ENCODE measurements around the gene WIF1.

The WIF1 gene

DNA sequence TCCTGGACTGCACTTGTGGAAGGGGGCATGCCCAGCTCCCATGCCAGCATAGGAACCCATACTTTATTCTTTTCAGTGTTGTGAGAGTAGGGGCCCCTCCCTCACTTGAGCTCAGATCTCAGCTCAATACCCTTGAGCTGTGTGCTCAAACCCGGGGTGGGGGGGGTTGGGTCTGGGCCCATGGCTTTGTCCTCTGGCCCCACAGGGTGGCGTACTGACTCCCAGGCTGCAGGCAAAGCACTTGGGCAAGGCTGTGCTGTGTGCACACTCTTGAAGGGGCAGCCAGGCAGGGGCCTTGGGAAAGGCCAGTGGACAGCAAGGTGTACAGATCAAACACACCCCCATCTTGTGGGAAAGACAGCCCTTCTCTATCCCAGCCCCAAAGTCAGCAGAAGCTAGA lies 81.8 kb downstream of the WIF1 start:
- no peaks in the 10 kb centered on the region for H3K36me3 Mint-ChIP-seq (ENCODE audit: low read depth)
- H3K9me3 Mint-ChIP-seq = no peaks in the 10 kb centered on the region
- H3K27ac Mint-ChIP-seq = no peak overlapping the region
- H3K27me3 Mint-ChIP-seq (ENCODE audit: low read depth) = no peaks in the 10 kb centered on the region
- H3K4me3 Mint-ChIP-seq = no peak overlapping the region
- DNase-seq (ENCODE audit: low spot score) = no peak
- H3K4me1 Mint-ChIP-seq (ENCODE audit: low read depth) = no peaks in the 10 kb centered on the region

DNA sequence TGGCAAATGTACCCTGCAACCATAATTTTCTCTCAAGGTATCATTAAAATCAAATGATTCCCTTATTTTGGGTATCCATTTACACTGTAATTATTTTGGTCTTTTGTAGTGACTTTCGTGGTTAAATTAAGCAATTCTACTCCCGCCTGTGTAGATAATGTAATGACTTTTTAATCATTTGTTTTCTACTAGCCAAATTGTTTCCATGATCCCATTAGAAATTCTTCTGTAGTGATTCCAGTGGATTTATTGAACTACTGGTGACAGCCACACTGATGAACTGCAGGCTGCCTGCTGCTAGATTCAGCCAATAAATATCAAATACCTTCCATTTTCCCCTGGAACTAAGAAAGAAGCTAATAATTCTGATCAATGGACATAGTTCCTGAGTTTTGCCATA lies 96.0 kb downstream of the WIF1 start:
- H3K27ac Mint-ChIP-seq = no peak overlapping the region
- H3K27me3 Mint-ChIP-seq (ENCODE audit: low read depth) = no peaks in the 10 kb centered on the region
- no peaks in the 10 kb centered on the region for H3K36me3 Mint-ChIP-seq (ENCODE audit: low read depth)
- no peaks in the 10 kb centered on the region for H3K4me1 Mint-ChIP-seq (ENCODE audit: low read depth)
- no peak overlapping the region for H3K4me3 Mint-ChIP-seq
- no peak for DNase-seq (ENCODE audit: low spot score)
- no peaks in the 10 kb centered on the region for H3K9me3 Mint-ChIP-seq

DNA sequence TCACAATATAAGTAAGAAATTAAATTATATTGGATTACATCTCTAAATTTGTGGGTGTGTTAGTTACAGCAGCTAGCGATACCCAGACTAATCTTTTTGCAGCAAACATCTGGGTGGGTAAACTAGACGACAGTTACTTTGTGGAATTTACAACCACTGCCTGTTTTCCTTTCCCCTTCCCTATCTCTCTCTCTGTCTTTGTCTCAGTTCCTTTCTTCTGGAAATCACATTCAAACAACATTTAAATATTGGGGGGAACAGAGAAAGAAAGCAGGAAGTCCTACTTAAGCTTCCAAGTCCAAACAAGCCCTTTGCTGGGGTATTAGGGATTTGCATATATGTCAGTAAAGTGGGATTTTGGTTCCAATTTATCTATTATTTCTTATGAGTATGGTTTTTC lies 97.6 kb downstream of the WIF1 start:
- Mint-ChIP-seq H3K27me3 (ENCODE audit: low read depth) (no peaks in the 10 kb centered on the region), H3K9me3 (no peaks in the 10 kb centered on the region), H3K4me3 (no peak overlapping the region), H3K36me3 (ENCODE audit: low read depth) (no peaks in the 10 kb centered on the region), H3K4me1 (ENCODE audit: low read depth) (no peaks in the 10 kb centered on the region), H3K27ac (no peak overlapping the region)
- DNase-seq (ENCODE audit: low spot score) = no peak

DNA sequence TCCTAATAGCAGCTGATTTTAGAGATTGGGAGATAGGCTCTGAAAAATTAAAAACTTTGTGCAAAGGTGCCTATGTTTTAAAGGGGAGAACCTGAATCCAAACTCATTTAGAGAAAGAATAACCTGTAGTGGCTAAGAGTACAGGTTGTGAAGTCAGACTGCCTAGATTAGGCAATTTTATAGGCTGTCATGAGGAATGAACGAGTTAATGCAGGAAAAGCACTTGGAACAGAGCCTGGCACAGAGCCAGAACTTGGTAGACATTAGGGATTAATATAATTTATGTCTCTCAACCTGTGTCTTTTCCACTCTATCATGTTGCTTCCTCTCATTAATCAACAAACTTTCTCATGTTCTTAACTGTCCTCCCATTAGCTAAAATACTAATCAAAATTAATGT lies 98.1 kb downstream of the WIF1 start:
- no peaks in the 10 kb centered on the region for H3K27me3 Mint-ChIP-seq (ENCODE audit: low read depth)
- no peak overlapping the region for H3K4me3 Mint-ChIP-seq
- no peak for DNase-seq (ENCODE audit: low spot score)
- H3K9me3 Mint-ChIP-seq = no peaks in the 10 kb centered on the region
- H3K4me1 Mint-ChIP-seq (ENCODE audit: low read depth) = no peaks in the 10 kb centered on the region
- no peaks in the 10 kb centered on the region for H3K36me3 Mint-ChIP-seq (ENCODE audit: low read depth)
- H3K27ac Mint-ChIP-seq = no peak overlapping the region

DNA sequence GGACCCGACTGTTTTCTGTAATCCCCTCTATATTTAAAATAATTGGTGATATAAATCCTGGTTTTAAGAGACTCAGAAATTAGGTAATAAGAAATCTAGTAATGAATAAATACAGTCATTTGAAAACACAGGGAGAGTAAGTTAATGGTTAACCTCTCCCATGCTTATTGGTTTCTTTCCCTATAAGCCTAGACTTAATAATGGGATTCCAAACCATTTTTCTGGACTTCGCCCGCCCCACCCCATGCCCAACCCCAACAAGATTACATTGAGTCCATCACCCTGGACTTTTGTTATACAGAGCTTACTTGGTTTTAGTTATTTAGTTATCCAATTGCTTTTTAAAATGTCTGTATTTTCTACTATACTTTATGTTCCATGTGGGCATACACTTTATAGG lies 98.7 kb downstream of the WIF1 start:
- Mint-ChIP-seq H3K27me3 (ENCODE audit: low read depth) (no peaks in the 10 kb centered on the region), H3K36me3 (ENCODE audit: low read depth) (no peaks in the 10 kb centered on the region), H3K9me3 (no peaks in the 10 kb centered on the region), H3K4me1 (ENCODE audit: low read depth) (no peaks in the 10 kb centered on the region), H3K4me3 (no peak overlapping the region), H3K27ac (no peak overlapping the region)
- DNase-seq (ENCODE audit: low spot score) = no peak

DNA sequence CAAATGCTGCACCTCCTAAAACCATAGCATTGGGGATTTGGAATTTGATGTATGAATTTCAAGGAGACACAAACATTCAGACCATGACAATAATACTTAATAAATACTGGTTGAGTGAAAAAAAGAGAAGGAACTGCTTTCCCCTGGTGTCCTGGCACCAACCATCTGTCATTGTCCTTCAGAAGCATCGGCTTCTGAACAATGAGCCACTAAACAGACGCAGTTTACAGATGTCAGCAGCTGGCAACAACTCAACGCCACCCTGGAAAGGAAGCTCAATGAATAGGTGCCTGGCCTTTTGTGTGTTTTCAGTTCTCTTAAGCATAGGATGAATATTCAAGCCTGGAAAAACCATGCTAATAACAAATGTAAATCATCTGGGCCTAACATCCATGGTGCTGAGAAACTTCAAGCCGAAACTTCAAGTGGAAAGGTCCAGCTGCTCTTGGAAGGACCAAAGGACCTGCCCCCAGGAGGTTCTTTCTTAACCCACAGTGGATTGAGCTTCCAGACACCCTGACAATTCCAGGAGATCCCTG lies 101.3 kb downstream of the WIF1 start:
- no peak for DNase-seq (ENCODE audit: low spot score)
- Mint-ChIP-seq H3K27me3 (ENCODE audit: low read depth) (no peaks in the 10 kb centered on the region), H3K9me3 (no peaks in the 10 kb centered on the region), H3K4me3 (no peak overlapping the region), H3K4me1 (ENCODE audit: low read depth) (no peaks in the 10 kb centered on the region), H3K36me3 (ENCODE audit: low read depth) (no peaks in the 10 kb centered on the region), H3K27ac (no peak overlapping the region)

DNA sequence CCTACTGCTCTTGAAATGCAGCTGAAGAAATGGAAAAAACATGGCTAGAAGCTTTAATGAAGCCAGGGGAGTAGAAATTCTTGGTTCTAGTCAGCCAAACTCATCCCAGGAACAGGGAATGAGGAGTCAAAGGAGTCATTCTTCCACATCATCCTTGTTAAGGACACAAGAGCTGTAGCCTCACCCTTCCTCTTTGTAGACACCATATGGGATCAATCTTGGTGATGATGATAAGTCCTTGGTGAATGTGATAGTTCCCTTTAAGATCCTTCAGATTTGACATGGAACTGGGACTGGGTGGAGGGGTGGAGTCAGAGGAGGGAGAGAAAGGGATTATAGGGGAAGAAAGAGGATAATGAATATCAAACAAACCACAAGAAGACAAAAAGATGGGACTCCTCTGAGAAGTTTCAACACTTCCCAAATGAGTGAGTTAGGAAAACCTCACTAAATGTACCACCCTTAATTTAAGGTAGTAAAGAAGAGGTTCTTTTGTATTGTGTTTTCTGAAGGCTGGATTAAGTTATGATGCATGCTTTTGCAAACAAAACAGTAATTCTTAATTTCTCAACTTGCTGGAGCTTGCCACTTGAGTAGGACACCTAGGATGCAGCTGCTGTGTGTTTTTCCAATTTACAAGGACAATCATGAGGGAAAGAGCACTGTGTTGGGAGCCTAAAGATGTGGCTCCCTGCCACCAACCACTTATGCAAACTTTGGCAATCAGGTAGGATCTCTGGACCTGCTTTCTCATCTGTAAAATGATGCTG lies 104.0 kb downstream of the WIF1 start:
- Mint-ChIP-seq H3K27me3 (ENCODE audit: low read depth) (no peaks in the 10 kb centered on the region), H3K9me3 (no peaks in the 10 kb centered on the region), H3K27ac (no peak overlapping the region), H3K36me3 (ENCODE audit: low read depth) (no peaks in the 10 kb centered on the region), H3K4me1 (ENCODE audit: low read depth) (no peaks in the 10 kb centered on the region), H3K4me3 (no peak overlapping the region)
- DNase-seq (ENCODE audit: low spot score) = no peak

DNA sequence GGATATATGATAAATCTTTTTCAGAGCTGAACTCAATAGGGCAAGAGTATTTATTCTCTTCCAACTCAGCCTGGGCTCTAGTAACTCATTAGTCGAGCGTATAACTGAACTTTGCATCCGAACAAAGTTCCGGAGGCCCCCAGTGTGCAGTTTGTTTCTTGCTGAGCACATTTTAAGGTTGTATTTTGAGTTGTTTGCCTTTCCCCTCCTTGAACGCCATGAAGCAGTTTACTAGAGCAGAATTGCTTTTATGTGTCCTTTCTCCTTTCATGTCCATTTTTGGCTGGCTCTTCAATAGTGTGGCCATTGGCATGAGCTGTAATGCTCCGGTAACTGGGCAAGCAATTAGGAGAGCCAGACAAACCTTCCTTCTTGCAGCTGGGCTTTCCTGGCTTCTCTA lies 105.3 kb downstream of the WIF1 start:
- Mint-ChIP-seq H3K4me3 (no peak overlapping the region), H3K27me3 (ENCODE audit: low read depth) (no peaks in the 10 kb centered on the region), H3K36me3 (ENCODE audit: low read depth) (no peaks in the 10 kb centered on the region), H3K27ac (no peak overlapping the region), H3K4me1 (ENCODE audit: low read depth) (no peaks in the 10 kb centered on the region), H3K9me3 (no peaks in the 10 kb centered on the region)
- no peak for DNase-seq (ENCODE audit: low spot score)

DNA sequence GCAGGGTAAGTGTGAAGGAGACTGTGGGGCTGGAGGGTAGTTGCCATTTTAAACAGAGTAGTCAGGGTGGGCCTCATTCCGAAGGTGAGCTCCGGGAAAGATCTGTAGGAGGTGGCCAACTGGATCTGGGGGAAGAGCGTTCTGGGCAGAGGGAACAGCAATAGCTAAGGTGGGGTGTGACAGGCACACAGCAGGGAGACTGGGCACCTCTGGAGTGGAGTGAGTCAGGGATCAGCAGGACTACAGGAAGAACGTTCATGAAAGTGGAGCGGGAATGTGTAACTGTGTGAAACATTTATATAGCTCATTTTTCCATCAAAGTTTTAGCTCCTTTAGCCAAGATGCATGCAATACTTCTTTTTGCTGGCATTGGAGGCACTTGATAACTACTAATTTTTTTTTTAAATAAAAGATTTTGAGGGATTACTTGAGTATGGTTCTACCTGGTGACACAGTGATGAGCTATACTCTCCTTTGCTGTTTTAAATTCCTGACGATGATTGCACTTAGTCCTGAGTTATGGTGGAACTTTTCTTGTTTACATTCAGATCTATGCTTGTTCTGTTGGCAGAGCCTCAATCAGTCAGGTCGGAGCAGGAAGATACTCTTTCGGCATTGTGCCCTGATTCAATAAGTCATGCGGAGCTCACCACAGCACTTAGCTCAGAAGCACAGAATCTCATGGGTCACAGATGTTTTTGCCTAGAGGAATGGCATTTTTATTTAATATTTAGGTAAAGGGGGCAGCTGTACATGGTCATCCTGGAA lies 106.4 kb downstream of the WIF1 start:
- Mint-ChIP-seq H3K4me3 (no peak overlapping the region), H3K36me3 (ENCODE audit: low read depth) (no peaks in the 10 kb centered on the region), H3K9me3 (no peaks in the 10 kb centered on the region), H3K27ac (no peak overlapping the region), H3K27me3 (ENCODE audit: low read depth) (no peaks in the 10 kb centered on the region), H3K4me1 (ENCODE audit: low read depth) (no peaks in the 10 kb centered on the region)
- DNase-seq (ENCODE audit: low spot score) = no peak

DNA sequence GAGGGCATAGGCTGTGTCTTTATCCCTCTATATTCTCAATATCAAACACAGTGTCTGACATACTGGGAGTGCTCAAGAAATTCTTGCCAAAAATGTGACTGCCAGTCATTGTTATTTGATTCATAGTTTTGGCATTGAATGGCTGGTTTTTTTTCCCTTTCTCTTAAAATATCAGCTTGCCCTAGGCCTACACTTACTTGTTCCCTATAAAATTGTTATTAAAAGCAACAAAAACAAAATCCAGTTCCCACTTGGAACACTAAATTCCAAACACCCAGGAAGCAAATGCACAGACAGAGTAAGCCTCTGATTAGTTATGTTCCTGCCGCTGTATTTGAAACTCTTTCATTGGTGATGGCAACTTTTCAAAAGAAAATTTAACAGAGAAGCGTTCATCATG lies 110.7 kb downstream of the WIF1 start:
- H3K4me3 Mint-ChIP-seq = no peak overlapping the region
- no peaks in the 10 kb centered on the region for H3K36me3 Mint-ChIP-seq (ENCODE audit: low read depth)
- DNase-seq (ENCODE audit: low spot score) = no peak
- no peaks in the 10 kb centered on the region for H3K4me1 Mint-ChIP-seq (ENCODE audit: low read depth)
- no peaks in the 10 kb centered on the region for H3K27me3 Mint-ChIP-seq (ENCODE audit: low read depth)
- no peak overlapping the region for H3K27ac Mint-ChIP-seq
- H3K9me3 Mint-ChIP-seq = no peaks in the 10 kb centered on the region

DNA sequence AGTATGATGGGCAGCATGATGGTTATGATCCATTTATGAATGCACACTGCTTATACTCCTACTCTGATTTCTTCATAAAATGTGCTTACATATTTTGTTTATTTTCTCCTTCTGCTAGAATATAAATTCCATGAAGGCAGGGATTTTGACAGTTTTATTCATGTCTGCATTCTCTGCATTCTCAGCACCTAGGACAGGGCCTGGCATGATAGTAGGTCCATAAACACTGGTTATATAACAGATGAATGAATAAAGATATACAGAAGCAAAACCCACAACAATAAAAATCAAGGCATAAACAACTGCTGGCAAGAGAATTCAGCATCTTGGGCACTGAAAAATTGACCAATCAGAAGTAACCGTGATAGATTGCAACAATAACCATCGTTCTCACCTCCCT lies 115.4 kb downstream of the WIF1 start:
- H3K9me3 Mint-ChIP-seq = no peaks in the 10 kb centered on the region
- H3K4me3 Mint-ChIP-seq = no peak overlapping the region
- no peak overlapping the region for H3K27ac Mint-ChIP-seq
- H3K27me3 Mint-ChIP-seq (ENCODE audit: low read depth) = peaks cover 3% of the 10 kb centered on the region
- H3K4me1 Mint-ChIP-seq (ENCODE audit: low read depth) = no peaks in the 10 kb centered on the region
- no peak for DNase-seq (ENCODE audit: low spot score)
- H3K36me3 Mint-ChIP-seq (ENCODE audit: low read depth) = no peaks in the 10 kb centered on the region

DNA sequence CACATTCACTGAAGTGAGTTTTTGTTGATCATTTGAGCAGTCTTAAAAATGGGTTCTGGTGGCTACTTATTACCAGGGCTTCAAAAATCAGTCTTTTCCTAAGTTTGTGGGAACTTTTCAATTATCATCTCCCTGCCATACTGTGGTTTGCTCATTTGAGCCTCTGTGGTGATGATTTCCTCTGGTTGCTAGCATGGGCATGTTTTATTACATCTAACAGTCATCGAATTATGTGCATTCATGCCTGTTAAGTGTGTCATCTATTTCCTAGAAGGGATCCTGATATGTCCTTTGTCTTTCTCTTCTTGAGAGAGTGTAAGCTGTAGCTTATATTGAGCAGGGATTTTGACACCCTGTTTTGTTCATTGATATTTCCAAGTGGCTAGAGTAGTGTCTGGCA lies 116.8 kb downstream of the WIF1 start:
- no peak overlapping the region for H3K27ac Mint-ChIP-seq
- no peak overlapping the region for H3K4me3 Mint-ChIP-seq
- H3K4me1 Mint-ChIP-seq (ENCODE audit: low read depth) = no peaks in the 10 kb centered on the region
- H3K27me3 Mint-ChIP-seq (ENCODE audit: low read depth) = peaks cover 3% of the 10 kb centered on the region
- no peak for DNase-seq (ENCODE audit: low spot score)
- no peaks in the 10 kb centered on the region for H3K36me3 Mint-ChIP-seq (ENCODE audit: low read depth)
- H3K9me3 Mint-ChIP-seq = no peaks in the 10 kb centered on the region

Measured in T-helper 2 cell treated with Interferon-gamma antibody and Interleukin-4, amounts not matched to agents 5 μg/mL and 100 μg/mL, for 36 hours (primary cell).